Neural cell (in vitro differentiated cells): ENCODE results near the gene SAV1. TPM values are rescaled to one million over a fixed set of nuclear protein-coding genes. Genes with fewer than 3 reads are reported as not detected.
"Not testable (repeated sequence)": the region's sequence is repeated elsewhere in the genome, so short reads cannot be mapped to it uniquely, and the experiment has no call there.

Experiments used
- H2AFZ ChIP-seq: fragments of 200-600, 300-800 bp; sonication (generic), shearing (Covaris generic); 2 replicates; pipeline ENCODE4 v1.6.0; 2014; ENCODE audit warnings: low read depth, mild to moderate bottlenecking, antibody characterized with exemption, low read length, moderate library complexity
- H3F3A ChIP-seq: fragments of 200-600 bp; shearing (Covaris generic); 2 replicates; pipeline ENCODE4 v1.6.1; 2016; ENCODE audit warnings: mild to moderate bottlenecking, moderate library complexity, mixed read lengths, antibody characterized with exemption, low read length; ENCODE audit not compliant: insufficient read depth, poor library complexity, severe bottlenecking
- H3K27ac ChIP-seq: fragments of 200-600, 300-800 bp; sonication (generic), shearing (Covaris generic); 2 replicates; pipeline ENCODE4 v1.5.1; 2014; ENCODE audit warnings: mild to moderate bottlenecking, low read length, moderate library complexity
- H3K27me3 ChIP-seq: fragments of 300-800, 200-600 bp; sonication (generic), shearing (Covaris generic); 2 replicates; pipeline ENCODE4 v1.6.0; 2014; ENCODE audit warnings: mild to moderate bottlenecking, low read depth, low read length, moderate library complexity; ENCODE audit not compliant: insufficient read depth
- H3K36me3 ChIP-seq: fragments of 300-800, 200-600 bp; sonication (generic), shearing (Covaris generic); 2 replicates; pipeline ENCODE4 v1.5.1; 2014; ENCODE audit warnings: mild to moderate bottlenecking, antibody characterized with exemption, low read length, moderate library complexity; ENCODE audit not compliant: insufficient read depth
- H3K4me2 ChIP-seq: fragments of 300-800, 200-600 bp; sonication (generic), shearing (Covaris generic); 2 replicates; pipeline ENCODE4 v1.6.0; 2014; ENCODE audit warnings: mild to moderate bottlenecking, low read length
- H3K4me3 ChIP-seq: fragments of 300-800, 200-600 bp; sonication (generic), shearing (Covaris generic); 2 replicates; pipeline ENCODE4 v1.5.1; 2014; ENCODE audit warnings: mild to moderate bottlenecking, low read length, moderate library complexity
- H3K79me2 ChIP-seq: fragments of 200-600 bp; shearing (Covaris generic); replicated peaks from 2 replicates; pipeline ENCODE4 v1.6.0; 2014; ENCODE audit warnings: mild to moderate bottlenecking, low read length, moderate library complexity; ENCODE audit not compliant: insufficient read depth
- H3K9ac ChIP-seq: fragments of 300-800, 200-600 bp; sonication (generic), shearing (Covaris generic); 2 replicates; pipeline ENCODE4 v1.6.1; 2016; ENCODE audit warnings: mild to moderate bottlenecking, low read length, mixed read lengths
- H3K9me2 ChIP-seq: fragments of 200-600 bp; shearing (Covaris generic); 2 replicates; pipeline ENCODE4 v1.6.1; 2016; ENCODE audit warnings: mild to moderate bottlenecking, low read length, mixed read lengths; ENCODE audit not compliant: insufficient read depth
- H3K9me3 ChIP-seq: fragments of 200-600, 300-800 bp; sonication (generic), shearing (Covaris generic); 2 replicates; pipeline ENCODE4 v1.6.1; 2016; ENCODE audit warnings: mild to moderate bottlenecking, mixed run types, low read length, moderate library complexity, mixed read lengths
- H4K20me1 ChIP-seq: fragments of 200-600 bp; shearing (Covaris generic); 2 replicates; pipeline ENCODE4 v1.6.1; 2016; ENCODE audit warnings: mild to moderate bottlenecking, mixed run types; ENCODE audit not compliant: insufficient read depth
- CTCF ChIP-seq: fragments of 450-650 bp; IDR thresholded peaks from 2 replicates; pipeline ENCODE4 v1.5.1; 2014; ENCODE audit warnings: antibody characterized with exemption, mild to moderate bottlenecking, moderate library complexity; ENCODE audit not compliant: poor library complexity, severe bottlenecking
- EP300 ChIP-seq: fragments of 450-650 bp; conservative IDR thresholded peaks from 2 replicates; pipeline ENCODE4 v1.6.1; 2014; ENCODE audit warnings: antibody characterized with exemption, mild to moderate bottlenecking, moderate library complexity; ENCODE audit not compliant: poor library complexity, severe bottlenecking
- EZH2 ChIP-seq: fragments of 200-600, 300-800 bp; shearing (Covaris generic), sonication (generic); IDR thresholded peaks from 2 replicates; pipeline ENCODE4 v1.6.1; 2014; ENCODE audit warnings: antibody characterized with exemption, low read length, borderline replicate concordance, mild to moderate bottlenecking; ENCODE audit not compliant: insufficient read depth, poor library complexity, severe bottlenecking
- MXI1 ChIP-seq: fragments of 450-650 bp; conservative IDR thresholded peaks from 2 replicates; pipeline ENCODE4 v1.6.1; 2014; ENCODE audit warnings: antibody characterized with exemption, mild to moderate bottlenecking; ENCODE audit not compliant: poor library complexity, severe bottlenecking
- POLR2AphosphoS5 ChIP-seq: IDR thresholded peaks from 2 replicates; pipeline ENCODE4 v1.6.1; 2012
- RAD21 ChIP-seq: fragments of 450-650 bp; conservative IDR thresholded peaks from 2 replicates; pipeline ENCODE4 v1.6.1; 2014; ENCODE audit warnings: antibody characterized with exemption, mild to moderate bottlenecking, moderate library complexity
- REST ChIP-seq: IDR thresholded peaks from 2 replicates; pipeline ENCODE4 v1.6.1; 2012; ENCODE audit warnings: borderline replicate concordance
- SMC3 ChIP-seq: fragments of 450-650 bp; conservative IDR thresholded peaks from 2 replicates; pipeline ENCODE4 v1.6.1; 2014; ENCODE audit warnings: antibody characterized with exemption, mild to moderate bottlenecking, moderate library complexity; ENCODE audit not compliant: poor library complexity
- TAF1 ChIP-seq: IDR thresholded peaks from 2 replicates; pipeline ENCODE4 v1.6.1; 2012; ENCODE audit warnings: low read depth
- polyA plus RNA-seq: library from polyadenylated mRNA; depleted of rRNA; stranded (reverse); fragments of >200 nt; gene quantifications from 2 replicates; pipeline ENCODE4 v1.2.3, GENCODE V29; 2014

Gene SAV1
- polyA plus RNA-seq, 1 donor from 2014 or later = 4.9 TPM

DNA sequence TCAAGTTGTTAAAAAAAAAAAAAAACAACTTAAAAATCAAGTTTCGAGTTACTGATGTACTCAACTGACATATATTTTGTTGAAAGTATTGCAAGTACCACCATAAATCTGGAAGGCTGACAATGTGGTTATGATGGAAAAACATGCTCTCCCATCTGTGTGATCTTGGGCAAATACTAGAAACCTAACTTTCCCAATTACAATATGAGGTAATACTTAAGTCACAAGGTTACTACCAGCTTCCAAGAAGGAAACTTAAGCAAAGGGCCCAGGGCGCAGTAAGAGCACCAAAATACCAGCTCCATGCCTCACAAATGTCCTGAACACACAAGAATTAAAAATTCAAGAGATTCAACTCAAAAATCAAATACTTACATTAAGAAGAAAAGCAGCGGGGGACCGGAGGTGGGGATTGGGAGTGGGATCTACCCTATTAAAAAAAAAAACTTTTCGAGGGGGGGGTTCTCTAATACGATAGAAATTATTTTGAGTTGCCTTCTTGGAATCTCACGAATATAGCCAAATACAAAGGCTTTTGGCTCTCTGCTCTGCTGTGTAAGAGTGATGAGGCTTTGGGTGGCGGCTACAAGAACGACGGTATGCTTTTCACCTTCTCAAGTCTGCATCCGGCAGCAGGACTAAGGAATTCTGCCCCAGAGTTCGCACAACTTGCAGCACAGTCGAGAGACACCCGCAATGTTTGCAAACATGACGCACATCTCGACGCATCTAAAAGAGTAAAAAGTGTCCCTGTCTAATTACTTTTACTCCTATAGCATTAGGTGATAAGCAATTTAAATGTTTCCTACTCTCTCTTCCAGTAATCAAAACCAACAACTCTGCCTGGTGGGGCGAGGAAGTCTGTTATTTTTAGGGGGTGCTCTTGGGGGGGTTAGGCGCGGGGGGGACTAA lies 1.1 kb downstream of the SAV1 start:
- Histone ChIP-seq H3K4me3 (peak overlapping the region; percentile 82), H3K27me3 (no peaks in the 10 kb centered on the region), H3K9ac (peak overlapping the region; percentile 59), H3F3A (no peaks in the 10 kb centered on the region), H3K4me2 (peak overlapping the region; percentile 89), H3K27ac (no peak overlapping the region), H4K20me1 (no peaks in the 10 kb centered on the region), H3K79me2 (peaks cover 19% of the 10 kb centered on the region), H3K9me3 (no peaks in the 10 kb centered on the region), H3K36me3 (no peaks in the 10 kb centered on the region), H2AFZ (peak overlapping the region; percentile 83), H3K9me2 (no peaks in the 10 kb centered on the region)
- TF ChIP-seq TAF1 = peak; percentile 32
- no peak for TF ChIP-seq POLR2AphosphoS5

DNA sequence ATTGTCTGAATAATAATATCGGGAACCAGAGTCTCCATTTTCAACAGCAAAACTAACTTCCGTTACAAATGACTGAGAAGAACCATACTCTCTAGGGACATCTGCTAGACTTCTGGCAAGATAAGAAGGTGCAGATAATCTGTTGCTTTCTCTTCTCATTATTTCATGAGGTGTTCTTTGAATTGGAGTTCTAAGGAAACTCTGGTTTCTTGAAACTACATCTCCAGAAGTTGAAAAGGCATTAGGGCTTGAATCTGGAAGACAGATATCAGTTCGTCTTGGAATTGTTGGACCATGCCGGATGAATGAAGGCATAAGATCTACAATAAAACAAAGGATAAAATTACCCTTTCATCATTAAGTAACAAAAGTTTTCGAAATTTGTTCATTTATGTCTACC lies 2.8 kb downstream of the SAV1 start:
- not testable (repeated sequence) for H3F3A ChIP-seq, H3K9me2 ChIP-seq, H3K36me3 ChIP-seq, H3K9ac ChIP-seq, H3K27ac ChIP-seq, H3K4me3 ChIP-seq, H4K20me1 ChIP-seq, H3K9me3 ChIP-seq, H3K4me2 ChIP-seq, H2AFZ ChIP-seq, H3K27me3 ChIP-seq
- H3K79me2 ChIP-seq = peaks cover 19% of the 10 kb centered on the region

GRCh38 chr14:50664579-50664978 lies 3.5 kb downstream of the SAV1 start:
- not testable (repeated sequence) for H3K27me3 ChIP-seq, H3K36me3 ChIP-seq, H3K9me3 ChIP-seq, H3F3A ChIP-seq, H3K27ac ChIP-seq, H3K9ac ChIP-seq, H3K9me2 ChIP-seq, H3K4me3 ChIP-seq, H3K4me2 ChIP-seq, H4K20me1 ChIP-seq, H2AFZ ChIP-seq
- peaks cover 21% of the 10 kb centered on the region for H3K79me2 ChIP-seq

DNA sequence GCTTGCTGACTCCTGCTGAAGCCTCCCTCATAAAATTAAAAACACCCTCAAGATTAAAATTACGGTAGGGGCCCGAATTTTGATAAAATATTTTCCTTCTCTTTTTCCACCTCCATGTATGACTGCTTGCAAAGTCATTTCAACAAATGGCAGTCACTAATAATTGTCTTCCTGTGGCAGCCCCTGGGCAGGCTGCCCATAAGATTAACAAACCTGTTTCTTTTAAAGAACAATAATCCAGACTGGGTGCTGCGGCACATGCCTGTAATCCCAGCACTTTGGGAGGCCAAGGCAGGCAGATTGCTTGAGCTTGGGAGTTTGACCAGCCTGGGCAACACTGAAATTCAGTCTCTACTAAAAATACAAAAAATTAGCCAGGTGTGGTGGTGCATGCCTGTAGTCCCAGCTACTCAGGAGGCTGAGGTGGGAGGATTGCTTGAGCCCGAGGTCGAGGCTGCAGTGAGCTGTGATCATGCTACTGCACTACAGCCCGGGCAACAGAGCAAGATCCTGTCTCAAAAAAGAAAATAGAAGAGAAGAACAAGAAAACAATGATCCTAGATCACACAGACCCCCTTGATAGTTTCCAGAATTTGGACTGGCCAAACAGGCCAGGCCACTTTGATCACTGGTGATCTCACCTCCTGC lies 8.7 kb downstream of the SAV1 start:
- no peak overlapping the region for H3K4me2 ChIP-seq
- peaks cover 3% of the 10 kb centered on the region for H3K79me2 ChIP-seq
- no peak overlapping the region for H3K27ac ChIP-seq
- no peak for TF ChIP-seq SMC3
- TF ChIP-seq POLR2AphosphoS5 = no peak
- TF ChIP-seq MXI1 = no peak
- no peak for TF ChIP-seq CTCF
- TF ChIP-seq EZH2 = no peak
- no peak for TF ChIP-seq RAD21
- TF ChIP-seq REST = no peak
- TF ChIP-seq EP300 = no peak
- TF ChIP-seq TAF1 = no peak
- H3K36me3 ChIP-seq = no peaks in the 10 kb centered on the region
- no peaks in the 10 kb centered on the region for H4K20me1 ChIP-seq
- H3F3A ChIP-seq = no peaks in the 10 kb centered on the region
- no peak overlapping the region for H3K4me3 ChIP-seq
- H3K9me2 ChIP-seq = no peaks in the 10 kb centered on the region
- H3K9me3 ChIP-seq = no peaks in the 10 kb centered on the region
- no peak overlapping the region for H2AFZ ChIP-seq
- no peaks in the 10 kb centered on the region for H3K27me3 ChIP-seq
- no peak overlapping the region for H3K9ac ChIP-seq
